ENCODE results near the gene GPN3. TPM values are rescaled to one million over a fixed set of nuclear protein-coding genes. Genes with fewer than 3 reads are reported as not detected.
"Not testable (repeated sequence)": the region's sequence is repeated elsewhere in the genome, so short reads cannot be mapped to it uniquely, and the experiment has no call there.

GPN3 gene
- total and polyA plus RNA-seq, 5 donors = 24.6 to 28.1 (median 25.2) TPM

GRCh38 chr12:110498984-110499706 is 31.1 kb upstream of the GPN3 start:
- 50% methylated on average over 4 of the region's 4 CpGs for WGBS
- intact Hi-C loops (cut with DNase I) = no loop called here
- Histone ChIP-seq H3K27ac (ENCODE audit: low read length) (no peak overlapping the region), H3K4me1 (ENCODE audit: control insufficient read depth, insufficient read depth, low read length) (peaks cover 3% of the 10 kb centered on the region), H3K27me3 (ENCODE audit: control insufficient read depth, insufficient read depth) (no peaks in the 10 kb centered on the region), H3K4me3 (ENCODE audit: low read length) (no peak overlapping the region), H3K9me3 (ENCODE audit: control insufficient read depth, low read length) (no peaks in the 10 kb centered on the region)
- no peak for ATAC-seq
- no peak for DNase-seq

DNA sequence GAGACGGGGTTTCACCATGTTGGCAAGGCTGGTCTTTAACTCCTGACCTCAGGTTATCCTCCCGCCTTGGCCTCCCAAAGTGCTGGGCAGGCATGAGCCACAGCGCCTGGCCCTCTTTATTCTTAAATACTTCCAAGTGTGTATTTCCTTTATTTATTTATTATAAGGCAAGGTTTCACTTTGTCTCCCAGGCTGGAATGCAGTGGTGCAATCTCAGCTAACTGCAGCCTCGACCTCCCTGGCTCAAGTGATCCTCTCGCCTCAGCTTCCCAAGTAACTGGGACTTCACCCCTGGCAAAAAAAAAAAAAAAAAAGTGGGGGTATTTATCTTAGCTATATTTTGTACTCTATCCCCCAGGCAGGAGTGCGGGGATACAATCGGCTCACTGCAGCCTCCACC is 7.4 kb upstream of the GPN3 start:
- Histone ChIP-seq H3K4me3 (ENCODE audit: low read length) (no peak overlapping the region), H3K9me3 (ENCODE audit: control insufficient read depth, low read length) (no peaks in the 10 kb centered on the region), H3K27ac (ENCODE audit: low read length) (no peak overlapping the region), H3K4me1 (ENCODE audit: control insufficient read depth, insufficient read depth, low read length) (no peaks in the 10 kb centered on the region), H3K27me3 (ENCODE audit: control insufficient read depth, insufficient read depth) (no peaks in the 10 kb centered on the region)
- over 99% methylated on average over 7 of the region's 7 CpGs for WGBS
- intact Hi-C loops (cut with DNase I) = no loop called here
- no peak for DNase-seq
- ATAC-seq = no peak

DNA sequence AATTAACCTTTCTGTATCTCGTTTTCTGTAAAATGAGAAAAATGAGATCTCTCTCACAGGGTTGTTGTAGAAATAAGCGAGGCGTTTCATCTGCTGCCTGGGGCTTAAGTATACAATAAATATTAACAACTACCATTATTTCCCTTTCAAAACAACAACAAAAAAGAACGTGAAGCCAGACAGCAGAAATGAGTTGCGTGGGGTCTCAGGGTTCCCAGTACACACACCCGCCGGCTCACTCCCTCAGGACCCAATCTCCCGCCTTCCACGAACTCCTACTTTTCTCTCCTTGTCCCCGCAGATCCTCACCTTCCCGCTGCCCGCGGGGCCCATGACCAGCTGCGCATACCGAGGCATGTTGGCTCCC is 227 bp downstream of the GPN3 start:
- ATAC-seq (no peak), DNase-seq (no peak)
- no peaks in the 10 kb centered on the region for H3K9me3 ChIP-seq (ENCODE audit: control insufficient read depth, low read length)
- under 1% methylated on average over 15 of the region's 15 CpGs for WGBS
- H3K27me3 ChIP-seq (ENCODE audit: control insufficient read depth, insufficient read depth) = no peaks in the 10 kb centered on the region
- no peaks in the 10 kb centered on the region for H3K4me1 ChIP-seq (ENCODE audit: control insufficient read depth, insufficient read depth, low read length)
- H3K4me3 ChIP-seq (ENCODE audit: low read length) = peak overlapping the region; percentile 69
- intact Hi-C loops (cut with DNase I) = no loop called here
- peak overlapping the region; percentile 16 for H3K27ac ChIP-seq (ENCODE audit: low read length)

DNA sequence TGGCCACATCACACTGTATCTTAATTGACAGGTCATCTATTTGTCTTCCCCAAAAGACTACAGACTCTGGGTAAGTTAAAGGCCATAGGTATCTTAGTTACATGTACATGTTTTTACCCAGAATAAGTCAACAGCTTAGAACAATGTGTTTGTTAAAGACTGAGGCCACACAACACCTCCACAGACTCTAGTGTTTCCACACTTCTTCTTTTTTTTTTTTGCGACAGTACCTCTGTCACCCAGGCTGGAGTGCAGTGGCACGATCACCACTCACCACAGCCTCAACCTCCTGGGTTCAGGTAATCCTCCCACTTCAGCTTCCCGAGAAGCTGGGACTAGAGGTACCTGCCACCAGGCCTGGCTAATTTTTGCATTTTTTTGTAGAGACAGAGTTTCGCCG is 1.3 kb downstream of the GPN3 start:
- DNase-seq (no peak), ATAC-seq (no peak)
- 78% methylated on average over 5 of the region's 5 CpGs for WGBS
- Histone ChIP-seq H3K27me3 (ENCODE audit: control insufficient read depth, insufficient read depth) (no peaks in the 10 kb centered on the region), H3K27ac (ENCODE audit: low read length) (no peak overlapping the region), H3K9me3 (ENCODE audit: control insufficient read depth, low read length) (no peaks in the 10 kb centered on the region), H3K4me1 (ENCODE audit: control insufficient read depth, insufficient read depth, low read length) (no peaks in the 10 kb centered on the region), H3K4me3 (ENCODE audit: low read length) (no peak overlapping the region)
- intact Hi-C loops (cut with DNase I) = no loop called here

- H3K27ac ChIP-seq (ENCODE audit: low read length); H3K9me3 ChIP-seq (ENCODE audit: control insufficient read depth, low read length); DNase-seq; H3K4me1 ChIP-seq (ENCODE audit: control insufficient read depth, insufficient read depth, low read length); H3K4me3 ChIP-seq (ENCODE audit: low read length); intact Hi-C loops (cut with DNase I); H3K27me3 ChIP-seq (ENCODE audit: control insufficient read depth, insufficient read depth); ATAC-seq: not testable (repeated sequence)
- 91% methylated on average over 11 of the region's 11 CpGs for WGBS
These were observed 2.3 kb downstream of the GPN3 start for GRCh38 chr12:110465765-110466164.

DNA sequence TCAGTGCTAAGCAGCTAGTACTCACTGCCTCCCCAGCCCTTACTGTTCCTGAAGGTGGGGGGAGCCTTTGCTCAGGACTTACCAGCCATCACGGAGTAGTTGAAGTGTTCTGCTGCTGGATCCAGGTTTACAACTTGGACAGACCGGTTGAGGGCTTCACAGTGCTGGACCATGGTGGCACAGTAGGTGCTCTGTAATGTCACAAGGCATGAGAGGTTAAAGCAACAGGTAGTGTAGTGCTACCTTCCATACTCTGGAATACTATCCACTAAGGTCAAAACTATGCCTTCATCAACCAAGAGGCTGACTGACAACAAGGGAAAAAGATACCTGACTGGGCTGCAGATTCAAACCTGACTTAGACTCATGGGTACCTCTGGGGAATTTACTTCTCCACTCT is 3.0 kb downstream of the GPN3 start:
- no peak for DNase-seq
- intact Hi-C loops (cut with DNase I) = no loop called here
- H3K4me1 ChIP-seq (ENCODE audit: control insufficient read depth, insufficient read depth, low read length) = no peaks in the 10 kb centered on the region
- no peak for ATAC-seq
- no peaks in the 10 kb centered on the region for H3K9me3 ChIP-seq (ENCODE audit: control insufficient read depth, low read length)
- WGBS = 88% methylated on average over 2 of the region's 2 CpGs
- H3K27me3 ChIP-seq (ENCODE audit: control insufficient read depth, insufficient read depth) = no peaks in the 10 kb centered on the region
- H3K27ac ChIP-seq (ENCODE audit: low read length) = no peak overlapping the region
- H3K4me3 ChIP-seq (ENCODE audit: low read length) = no peak overlapping the region

GRCh38 chr12:110461189-110461588 is 6.9 kb downstream of the GPN3 start:
- H3K27me3 ChIP-seq (ENCODE audit: control insufficient read depth, insufficient read depth); H3K4me1 ChIP-seq (ENCODE audit: control insufficient read depth, insufficient read depth, low read length); intact Hi-C loops (cut with DNase I); DNase-seq; H3K9me3 ChIP-seq (ENCODE audit: control insufficient read depth, low read length); H3K27ac ChIP-seq (ENCODE audit: low read length); ATAC-seq; H3K4me3 ChIP-seq (ENCODE audit: low read length): not testable (repeated sequence)
- 90% methylated on average over 5 of the region's 5 CpGs for WGBS

DNA sequence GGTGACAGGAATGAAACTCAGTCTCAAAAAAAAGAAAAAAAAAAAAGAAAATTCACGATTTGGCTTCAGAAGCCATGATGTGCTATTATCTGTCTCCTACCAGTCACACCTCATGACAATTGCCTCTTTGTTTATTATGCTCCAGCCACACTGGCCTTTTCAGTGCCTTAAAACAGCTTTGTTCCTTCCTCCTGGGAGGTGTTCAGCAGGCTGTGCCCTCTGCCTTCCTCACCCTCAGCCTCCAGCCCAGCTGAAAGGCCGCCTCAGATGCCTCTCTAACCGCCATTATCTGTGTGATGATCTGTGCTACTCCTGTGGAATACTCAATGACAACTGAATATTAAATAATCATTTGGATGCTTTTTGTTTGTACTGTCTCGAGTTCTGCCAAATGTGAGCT is 9.3 kb downstream of the GPN3 start:
- DNase-seq = no peak
- WGBS = 88% methylated on average over 4 of the region's 4 CpGs
- intact Hi-C loops (cut with DNase I) = loop anchor here in 1 of 4 donors (10.0 kb wide), 1 partner anchor 146 kb away; no protein-coding TSS in a partner anchor

DNA sequence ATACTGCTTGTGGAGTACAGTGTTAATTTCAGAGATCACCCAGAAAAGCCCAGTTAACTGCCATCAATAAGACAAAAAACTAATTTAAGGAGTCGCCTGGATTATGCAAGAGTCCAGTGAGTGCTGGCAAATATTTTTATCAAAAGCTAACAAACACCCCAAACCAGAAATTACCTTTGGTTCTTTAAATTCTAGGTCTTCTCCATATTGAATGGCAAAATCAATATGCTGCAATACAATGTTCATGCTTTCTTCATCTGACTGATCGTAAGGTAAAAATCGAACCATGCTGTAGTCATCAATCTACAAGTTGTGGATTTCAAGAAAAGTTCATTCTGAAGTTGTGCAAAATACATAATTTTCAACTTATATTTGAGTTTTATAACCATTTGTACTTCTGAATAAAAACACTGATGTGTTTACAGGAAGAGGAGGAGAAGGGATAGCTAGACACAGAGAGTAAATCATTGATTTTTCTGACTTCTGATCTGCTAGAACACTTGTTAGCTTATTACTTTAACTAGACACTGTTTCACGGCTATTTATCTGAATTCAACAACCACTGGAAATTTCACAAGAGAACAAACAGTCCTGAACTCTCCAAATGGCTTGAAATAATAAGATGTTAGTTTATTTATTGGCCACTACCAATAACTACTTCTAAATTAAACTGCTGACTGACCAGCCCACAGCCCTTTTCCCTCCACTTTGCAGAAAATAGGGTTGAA is 14.3 kb downstream of the GPN3 start:
- intact Hi-C loops (cut with DNase I) = loop anchor here in 1 of 4 donors (10.0 kb wide), 1 partner anchor 151 kb away; no protein-coding TSS in a partner anchor
- Histone ChIP-seq H3K9me3 (ENCODE audit: control insufficient read depth, low read length) (no peaks in the 10 kb centered on the region), H3K27me3 (ENCODE audit: control insufficient read depth, insufficient read depth) (no peaks in the 10 kb centered on the region), H3K4me3 (ENCODE audit: low read length) (no peak overlapping the region), H3K4me1 (ENCODE audit: control insufficient read depth, insufficient read depth, low read length) (peaks cover 2% of the 10 kb centered on the region), H3K27ac (ENCODE audit: low read length) (no peak overlapping the region)
- 94% methylated on average over 4 of the region's 4 CpGs for WGBS
- DNase-seq = no peak
- ATAC-seq = no peak

More for the DNA sequence above, 9.3 kb downstream of the GPN3 start:
- H3K4me3 ChIP-seq (ENCODE audit: low read length) = no peak overlapping the region
- no peak overlapping the region for H3K27ac ChIP-seq (ENCODE audit: low read length)
- no peaks in the 10 kb centered on the region for H3K4me1 ChIP-seq (ENCODE audit: control insufficient read depth, insufficient read depth, low read length)
- H3K9me3 ChIP-seq (ENCODE audit: control insufficient read depth, low read length) = no peaks in the 10 kb centered on the region
- ATAC-seq = no peak
- H3K27me3 ChIP-seq (ENCODE audit: control insufficient read depth, insufficient read depth) = no peaks in the 10 kb centered on the region

GRCh38 chr12:110451263-110451662 is 16.8 kb downstream of the GPN3 start:
- DNase-seq = no peak
- H3K4me1 ChIP-seq (ENCODE audit: control insufficient read depth, insufficient read depth, low read length) = peaks cover 2% of the 10 kb centered on the region
- intact Hi-C loops (cut with DNase I) = loop anchor here in 1 of 4 donors (10.0 kb wide), 1 partner anchor 154 kb away; no protein-coding TSS in a partner anchor

GRCh38 chr12:110449799-110450497 is 18.1 kb downstream of the GPN3 start, which contains the start of gene ARPC3:
Gene ARPC3 (minus strand): TSS chr12:110450337. CDS start chr12:110450260, 77 bp downstream.
- WGBS = under 1% methylated on average over 51 of the region's 51 CpGs
- DNase-seq (peak; percentile 95 to 98 (median 98)), ATAC-seq (peak; percentile 99)
- Histone ChIP-seq H3K4me1 (ENCODE audit: control insufficient read depth, insufficient read depth, low read length) (peaks cover 2% of the 10 kb centered on the region), H3K9me3 (ENCODE audit: control insufficient read depth, low read length) (no peaks in the 10 kb centered on the region), H3K27ac (ENCODE audit: low read length) (peak within 1 kb of the TSS; percentile 98), H3K27me3 (ENCODE audit: control insufficient read depth, insufficient read depth) (no peaks in the 10 kb centered on the region), H3K4me3 (ENCODE audit: low read length) (peak within 1 kb of the TSS; percentile 95)
- intact Hi-C loops (cut with DNase I) = loop anchor here in 1 of 4 donors (10.0 kb wide), 1 partner anchor 155 kb away; no protein-coding TSS in a partner anchor

More at GRCh38 chr12:110451263-110451662, 16.8 kb downstream of the GPN3 start:
- H3K27me3 ChIP-seq (ENCODE audit: control insufficient read depth, insufficient read depth) = no peaks in the 10 kb centered on the region
- no peak overlapping the region for H3K4me3 ChIP-seq (ENCODE audit: low read length)
- no peak overlapping the region for H3K27ac ChIP-seq (ENCODE audit: low read length)
- no peak for ATAC-seq
- H3K9me3 ChIP-seq (ENCODE audit: control insufficient read depth, low read length) = no peaks in the 10 kb centered on the region
- 54% methylated on average over 1 of the region's 1 CpG for WGBS

Measured in right cardiac atrium (tissue), 5 donors.